Activated CD4-positive, CD25-positive, alpha-beta regulatory T cell treated with anti-CD3 and anti-CD28 coated beads, Interleukin-2, amount 50 U/mL, for 24 hours (primary cell): ENCODE measurements around the gene RORB.

Experiments used
- ATAC-seq, 2 donors: fragments of 150-1000 bp; cut with Tn5 transposase; one replicate each; pipeline ENCODE4 v1.10.0; 2021; ENCODE audit warnings: mild to moderate bottlenecking in 1 of 2, moderate library complexity in 1 of 2

The RORB gene

DNA sequence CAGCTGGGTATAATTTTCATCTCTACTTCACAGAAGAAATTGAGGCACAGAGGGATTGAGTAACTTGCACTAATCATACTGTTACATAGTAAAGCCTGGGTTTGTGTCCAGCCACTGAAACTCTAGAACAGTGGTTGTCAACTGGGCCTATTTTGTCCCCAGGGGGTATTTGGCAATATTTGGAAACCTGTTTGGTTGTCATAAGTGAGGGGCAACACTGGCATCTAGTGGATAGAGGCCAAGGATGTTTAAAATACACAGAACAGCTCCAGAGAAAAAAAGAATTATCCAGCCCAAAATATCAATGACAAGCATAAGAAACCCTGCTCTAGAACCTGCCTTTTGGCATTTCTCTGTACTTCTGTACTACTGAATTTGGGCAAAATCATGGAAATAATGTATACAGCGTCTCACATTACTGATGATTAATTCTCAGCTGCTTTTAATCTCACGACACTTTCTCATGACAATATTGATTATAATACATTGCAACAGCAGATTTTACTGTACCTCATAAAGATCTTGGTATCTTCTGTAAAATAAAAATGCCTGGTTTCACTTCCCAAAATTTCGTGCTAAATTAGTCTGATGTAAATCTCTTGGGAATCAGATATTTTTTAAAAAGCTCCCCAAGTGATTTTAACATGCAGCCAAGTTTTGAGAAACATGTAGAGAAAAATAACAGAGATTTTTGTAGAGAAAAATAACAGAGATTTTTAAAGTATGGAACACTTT, 112.7 kb downstream of the RORB start:
- ATAC-seq: no peak

DNA sequence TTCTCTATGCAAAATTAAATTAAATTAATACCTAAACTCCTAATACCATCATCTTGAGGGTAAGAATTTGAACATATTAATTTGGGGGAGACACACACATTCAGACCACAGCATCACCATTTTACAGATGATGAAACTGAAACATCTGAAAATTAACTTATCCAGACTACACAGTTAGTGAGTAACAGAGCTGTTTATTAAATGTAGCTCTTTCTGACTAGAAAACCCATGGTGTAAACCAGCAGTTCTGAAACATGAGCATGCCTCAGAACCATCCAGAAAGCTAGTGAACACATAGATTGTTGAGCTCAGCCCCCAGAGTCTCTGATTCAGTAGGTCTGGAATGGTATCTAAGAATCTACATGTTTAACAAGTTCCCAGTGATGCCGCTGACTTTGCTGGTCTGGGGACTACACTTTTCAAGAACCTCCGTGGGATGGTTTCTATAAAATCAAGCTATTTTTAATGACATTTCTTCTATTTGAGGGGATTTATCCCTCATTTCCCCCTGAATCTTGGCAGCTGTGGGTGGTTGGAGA, 113.5 kb downstream of the RORB start:
- ATAC-seq: no peak

DNA sequence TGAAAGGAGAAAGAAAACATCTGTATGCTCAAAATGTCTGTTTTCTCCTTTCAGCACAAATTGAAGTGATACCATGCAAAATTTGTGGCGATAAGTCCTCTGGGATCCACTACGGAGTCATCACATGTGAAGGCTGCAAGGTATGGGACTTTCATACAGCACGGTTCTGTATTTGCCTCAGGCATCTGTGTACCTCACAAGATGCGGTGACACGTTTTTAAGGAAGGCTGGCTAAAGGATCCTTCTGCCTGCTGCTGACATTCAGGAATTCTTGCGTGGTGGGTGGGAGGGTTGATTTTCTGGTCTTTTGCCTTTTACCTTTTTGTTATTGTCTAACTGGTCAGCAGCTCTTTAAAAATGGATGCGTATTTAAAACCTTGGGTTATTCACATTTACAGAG, 133.1 kb downstream of the RORB start:
- no peak for ATAC-seq

DNA sequence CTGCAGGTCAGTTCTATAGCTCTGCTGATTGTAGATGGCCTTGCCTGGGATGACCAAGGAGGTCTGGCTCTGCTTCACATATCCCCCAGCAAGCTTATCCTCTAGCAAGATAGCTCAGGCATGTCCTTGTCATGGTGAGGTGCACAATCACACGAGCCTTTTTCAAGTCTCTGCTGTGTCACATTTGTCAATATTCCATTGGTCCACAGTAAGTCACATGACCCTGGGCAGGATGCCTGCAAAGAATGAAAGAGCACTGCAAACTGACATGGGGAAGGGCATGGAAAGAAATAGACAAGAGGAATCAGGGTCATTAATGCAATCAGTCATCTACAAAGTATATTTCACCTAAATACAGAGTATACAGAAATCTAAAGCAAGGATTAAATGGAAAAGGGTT, 142.0 kb downstream of the RORB start:
- no peak for ATAC-seq

DNA sequence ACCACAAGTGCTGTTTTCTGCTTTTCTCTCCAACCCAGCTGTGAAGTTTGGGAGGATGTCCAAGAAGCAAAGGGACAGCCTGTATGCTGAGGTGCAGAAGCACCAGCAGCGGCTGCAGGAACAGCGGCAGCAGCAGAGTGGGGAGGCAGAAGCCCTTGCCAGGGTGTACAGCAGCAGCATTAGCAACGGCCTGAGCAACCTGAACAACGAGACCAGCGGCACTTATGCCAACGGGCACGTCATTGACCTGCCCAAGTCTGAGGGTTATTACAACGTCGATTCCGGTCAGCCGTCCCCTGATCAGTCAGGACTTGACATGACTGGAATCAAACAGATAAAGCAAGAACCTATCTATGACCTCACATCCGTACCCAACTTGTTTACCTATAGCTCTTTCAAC, 145.2 kb downstream of the RORB start:
- ATAC-seq: no peak

DNA sequence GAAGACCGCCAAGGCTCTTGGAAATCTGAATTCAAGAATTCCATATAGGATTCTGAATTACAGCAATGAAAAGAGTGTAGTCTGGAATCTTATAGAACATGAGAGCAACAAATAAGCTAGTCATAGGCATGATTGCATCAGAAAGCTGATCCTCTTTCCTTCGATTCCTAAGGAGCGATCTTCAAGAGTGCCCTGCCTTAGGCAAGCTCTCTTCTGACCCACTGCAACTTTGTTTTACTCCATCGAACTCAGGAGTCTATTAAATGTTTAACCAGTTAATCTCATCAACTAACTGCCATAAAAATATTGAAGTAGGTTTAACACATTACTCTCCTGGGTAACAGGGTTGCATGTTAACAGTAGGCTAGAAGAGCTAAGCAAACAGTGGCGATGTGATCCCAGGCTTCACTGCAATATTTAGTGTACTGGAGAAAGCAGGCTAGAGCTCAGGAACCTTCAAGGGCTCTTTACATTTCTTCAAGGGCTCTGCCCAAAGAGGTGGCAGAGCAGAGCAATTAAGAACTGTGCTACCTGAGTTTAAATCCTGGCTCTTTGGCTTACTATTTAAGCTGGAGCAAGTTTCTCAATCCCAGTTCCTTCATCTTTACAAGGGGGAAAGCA, 146.3 kb downstream of the RORB start:
- no peak for ATAC-seq

DNA sequence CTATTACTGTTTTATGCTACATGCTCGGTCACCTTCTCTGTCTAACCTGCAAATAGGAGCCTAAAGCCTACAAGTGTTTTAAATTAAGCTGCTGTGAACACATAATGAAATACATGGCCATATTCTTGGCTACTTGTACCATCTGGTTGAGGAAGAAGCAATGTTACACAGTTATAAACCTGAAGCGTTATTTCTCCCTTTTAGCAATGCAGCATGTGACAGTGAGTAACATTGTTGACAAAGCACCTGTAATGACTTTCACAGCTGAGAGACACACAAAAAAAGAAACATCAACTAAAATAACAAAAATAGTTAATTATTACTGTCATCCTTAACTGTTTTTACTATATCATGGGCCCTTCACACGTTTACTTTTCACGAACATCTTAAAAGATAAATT, 146.9 kb downstream of the RORB start:
- no peak for ATAC-seq

DNA sequence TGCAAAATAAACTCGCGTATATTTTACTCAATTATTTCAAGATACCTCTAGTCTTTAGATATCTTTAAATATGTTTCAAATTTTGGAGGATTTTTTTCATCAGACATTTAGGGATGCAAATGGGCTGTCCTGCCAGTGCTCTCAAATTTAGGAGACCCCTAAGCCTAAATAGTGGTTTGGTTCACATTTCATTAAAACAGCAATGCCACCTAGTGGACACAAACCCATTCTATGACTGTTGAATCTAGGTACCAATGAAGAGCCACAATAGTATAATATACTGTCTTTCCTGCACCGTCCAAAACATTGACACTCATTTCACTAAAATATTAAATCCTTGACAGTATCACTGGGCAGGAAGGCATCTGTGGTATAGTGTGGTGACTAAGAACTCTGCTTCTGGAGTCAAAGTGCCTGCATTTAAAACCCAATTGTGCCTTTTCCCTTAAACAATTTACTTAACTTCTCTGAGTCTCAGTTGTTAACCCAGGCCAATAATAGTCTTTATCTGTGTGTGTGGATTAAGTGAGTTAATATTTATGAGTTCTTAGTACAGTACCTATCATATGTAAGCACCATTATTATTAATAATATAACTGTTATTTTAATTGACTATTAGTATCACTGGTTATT, 148.0 kb downstream of the RORB start:
- ATAC-seq: no peak

DNA sequence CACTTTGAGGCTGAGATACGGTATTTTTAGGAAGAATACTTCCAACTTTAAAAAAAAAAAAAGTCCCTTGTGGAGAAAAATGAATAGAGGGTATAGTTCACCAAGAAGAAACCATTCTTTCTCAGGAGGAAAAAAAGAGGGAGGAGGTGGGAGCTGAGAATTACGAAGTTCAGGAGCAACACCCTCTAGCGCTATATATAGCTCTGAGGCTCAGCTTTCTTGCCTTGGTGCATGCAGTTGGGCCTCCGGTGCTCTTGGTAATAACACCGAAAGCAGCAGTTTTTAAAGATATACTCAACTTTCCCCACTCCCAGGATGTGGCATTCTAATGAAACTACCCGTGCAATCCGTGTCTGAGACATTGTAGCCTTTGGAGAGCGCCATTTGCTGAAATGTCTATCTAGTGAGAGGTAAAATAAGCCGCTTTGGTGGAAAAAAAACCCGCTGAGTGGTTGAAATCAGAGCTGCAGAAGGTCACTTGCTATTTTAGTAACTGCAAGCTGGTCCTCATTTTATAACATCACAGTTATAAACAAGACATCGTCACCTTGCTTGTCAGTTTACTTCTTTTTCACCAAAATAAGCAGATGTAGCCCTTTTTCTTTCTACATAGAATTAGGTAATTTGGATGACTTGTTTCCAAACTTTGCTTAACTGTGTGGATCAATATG, 156.4 kb downstream of the RORB start:
- ATAC-seq: no peak

DNA sequence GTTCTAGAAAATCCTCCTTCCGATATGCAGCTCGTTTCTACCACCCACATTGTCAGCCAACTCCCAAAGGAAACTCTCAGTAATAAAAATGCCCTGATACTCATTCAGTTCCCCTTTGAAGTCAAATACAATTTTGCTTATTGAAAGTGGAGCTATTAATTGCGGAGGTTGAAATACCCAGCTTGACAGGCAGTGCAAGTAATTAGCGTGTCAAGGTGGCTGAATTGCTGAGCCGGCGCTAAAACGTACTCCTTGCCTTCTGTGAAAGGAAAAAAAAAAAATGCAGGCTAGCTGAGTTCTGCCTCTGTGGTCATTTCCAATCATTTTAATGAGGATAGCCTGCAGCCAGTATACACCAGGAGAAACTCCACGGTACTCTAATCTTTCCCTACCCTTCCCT, 165.5 kb downstream of the RORB start:
- ATAC-seq: no peak

DNA sequence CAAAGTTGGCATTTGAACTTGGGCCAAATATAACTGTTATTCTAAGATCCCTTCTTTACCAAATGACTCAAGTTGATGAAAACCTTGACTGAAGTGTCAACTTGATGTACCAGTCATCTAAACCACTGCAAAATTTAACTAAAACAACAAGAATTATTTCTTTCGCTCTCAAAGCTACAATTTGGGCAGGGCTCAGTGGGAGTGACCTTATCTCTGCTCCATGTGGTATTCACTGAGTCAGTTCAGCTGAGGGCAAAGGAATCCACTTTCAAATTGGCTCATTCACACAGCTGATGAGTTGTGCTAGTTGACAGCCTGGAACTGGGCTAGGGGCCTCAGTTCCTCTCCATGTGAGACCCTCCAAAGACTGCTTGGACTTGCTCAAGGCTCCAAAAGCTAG, 166.3 kb downstream of the RORB start:
- ATAC-seq: no peak

DNA sequence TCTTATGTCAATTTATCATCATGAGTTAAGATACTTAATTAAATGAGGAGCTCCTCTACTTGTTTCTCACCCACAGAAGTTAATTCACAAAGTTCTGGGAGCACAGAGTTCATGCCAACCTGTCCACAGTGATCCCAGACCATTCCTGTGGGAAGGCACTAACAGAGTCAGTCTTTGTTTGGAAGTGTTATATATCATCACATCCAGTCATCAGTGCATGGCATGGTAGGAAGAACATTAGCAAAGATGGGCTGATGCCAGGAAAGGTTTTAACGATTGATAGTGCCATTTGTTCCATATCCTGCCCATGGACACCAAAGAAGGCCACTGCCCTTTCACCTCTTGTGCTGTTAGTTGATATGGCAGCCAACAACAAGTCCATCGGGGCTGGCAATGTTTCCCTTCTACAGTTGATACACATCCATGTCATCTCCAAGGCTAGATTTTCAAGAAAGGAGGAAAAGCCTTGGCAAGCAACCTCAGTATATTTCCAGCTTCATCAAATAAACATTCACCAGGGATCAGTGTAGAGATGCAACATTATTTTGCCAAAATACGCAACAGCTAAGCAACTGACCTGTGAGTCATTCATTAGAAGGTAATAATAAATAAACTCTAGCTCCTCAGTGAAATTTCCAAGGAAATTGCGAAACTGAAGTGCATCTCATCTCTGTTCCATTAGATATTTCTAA, 169.6 kb downstream of the RORB start:
- ATAC-seq: no peak

DNA sequence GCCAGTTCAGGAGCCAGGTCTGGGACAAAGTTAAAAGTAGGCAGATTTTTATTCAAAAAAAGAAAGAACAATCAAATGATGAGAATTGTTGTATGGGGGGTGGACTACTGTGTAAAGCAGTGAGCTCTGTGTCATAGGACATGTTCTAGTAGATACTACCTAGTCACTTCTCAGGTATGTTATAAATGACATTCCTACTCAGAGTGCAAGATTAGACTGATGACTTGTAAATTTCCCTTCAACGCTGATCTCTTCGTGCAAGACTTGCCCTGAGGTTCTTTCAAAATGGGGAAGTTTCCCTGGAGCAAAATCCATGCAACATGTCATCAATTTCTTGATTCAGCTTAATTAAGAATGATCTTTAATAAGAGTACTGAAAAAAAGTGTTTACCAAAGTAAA, 175.1 kb downstream of the RORB start:
- no peak for ATAC-seq

DNA sequence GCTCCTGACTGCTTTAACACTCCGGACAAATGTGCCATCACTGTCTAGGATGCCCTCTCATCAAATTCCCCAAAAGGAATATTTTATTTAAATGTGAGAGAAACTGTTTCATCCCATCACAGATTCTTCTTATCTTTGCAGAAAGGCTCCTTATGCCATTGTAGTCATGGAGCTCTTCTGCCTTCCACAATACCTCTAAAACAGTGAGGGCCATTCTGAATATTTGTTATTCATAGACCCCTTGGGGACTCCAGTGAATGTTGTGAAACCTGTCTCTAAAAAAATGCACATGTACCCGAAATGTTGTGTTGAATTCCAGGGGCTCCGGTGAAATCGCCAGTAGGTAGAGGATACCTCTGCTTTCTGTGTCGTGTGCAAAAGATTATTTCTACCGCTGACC, 176.9 kb downstream of the RORB start:
- no peak for ATAC-seq

DNA sequence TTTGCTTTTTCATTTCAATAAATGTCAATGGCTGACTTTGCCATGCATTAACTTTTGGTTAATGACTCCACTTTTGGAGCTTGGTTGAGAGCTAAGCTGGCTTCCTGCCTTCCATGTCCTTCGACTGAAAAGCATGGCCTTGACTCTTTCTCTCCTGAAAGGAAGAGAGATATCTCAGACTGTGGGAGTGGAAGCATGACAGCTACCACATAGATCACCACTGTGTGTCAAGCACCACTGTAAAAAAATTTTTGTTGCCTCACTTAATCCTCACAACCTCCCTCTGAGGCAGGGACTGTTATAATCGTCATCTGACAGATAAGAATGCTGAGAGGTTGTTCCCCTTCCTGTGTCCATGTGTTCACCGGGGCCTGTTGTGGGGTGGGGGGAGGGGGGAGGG, 184.8 kb downstream of the RORB start:
- no peak for ATAC-seq

DNA sequence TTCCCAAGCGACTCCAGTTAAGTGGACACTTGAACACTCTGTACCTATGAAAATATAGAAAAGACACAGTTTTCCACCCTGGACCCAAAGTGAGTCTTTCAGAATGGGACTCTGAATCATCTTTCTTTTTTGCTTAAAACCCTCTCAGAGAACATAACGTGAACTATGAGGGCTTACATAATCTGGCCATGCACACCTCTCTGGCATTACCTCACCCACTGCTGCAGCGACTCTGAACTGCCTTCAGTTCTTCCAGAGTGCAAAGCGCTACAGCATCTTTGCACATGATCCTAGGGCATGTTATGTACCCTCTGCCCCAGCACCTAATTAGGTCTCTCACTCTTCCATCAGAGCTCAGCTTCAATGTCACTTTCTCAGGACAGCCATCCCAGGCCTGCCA, 186.2 kb downstream of the RORB start:
- no peak for ATAC-seq

DNA sequence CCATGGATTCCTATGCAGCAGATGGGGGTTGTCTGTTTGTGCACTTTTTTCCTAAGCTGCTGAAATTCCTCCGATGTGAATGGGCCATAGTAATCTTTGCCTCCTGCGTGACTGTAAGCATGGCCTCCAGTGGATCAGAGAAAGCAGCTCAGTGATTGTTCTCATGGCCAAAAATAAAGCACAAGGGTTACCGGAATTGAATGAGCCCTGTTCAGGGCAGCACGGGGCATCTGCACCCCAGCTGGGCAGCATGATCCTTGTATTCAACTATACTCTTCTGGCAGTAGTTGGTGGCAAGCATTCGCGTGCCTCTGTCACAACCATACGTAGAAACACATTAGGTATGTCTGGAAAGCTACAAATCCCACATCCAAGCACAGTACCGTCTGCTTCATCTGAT, 193.9 kb downstream of the RORB start:
- no peak for ATAC-seq

DNA sequence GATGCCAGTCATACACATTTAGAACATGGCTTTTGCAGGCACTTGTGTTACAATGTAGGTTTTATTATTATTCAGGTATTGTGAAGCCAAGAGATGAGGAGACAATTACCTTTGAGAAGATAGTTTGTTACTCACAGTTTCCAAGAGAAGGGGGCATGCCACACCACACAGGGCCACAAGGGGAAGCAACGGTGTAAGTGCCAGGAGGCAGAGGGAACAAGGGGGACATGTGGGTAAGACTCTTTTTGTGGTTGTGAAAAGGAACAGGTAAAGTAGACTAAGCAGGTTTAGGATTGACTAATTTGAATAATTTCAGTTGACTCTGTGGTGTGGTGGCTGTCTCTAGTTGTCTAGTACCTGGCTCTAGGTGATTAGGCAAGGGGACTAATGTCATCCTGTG, 199.4 kb downstream of the RORB start:
- no peak for ATAC-seq

DNA sequence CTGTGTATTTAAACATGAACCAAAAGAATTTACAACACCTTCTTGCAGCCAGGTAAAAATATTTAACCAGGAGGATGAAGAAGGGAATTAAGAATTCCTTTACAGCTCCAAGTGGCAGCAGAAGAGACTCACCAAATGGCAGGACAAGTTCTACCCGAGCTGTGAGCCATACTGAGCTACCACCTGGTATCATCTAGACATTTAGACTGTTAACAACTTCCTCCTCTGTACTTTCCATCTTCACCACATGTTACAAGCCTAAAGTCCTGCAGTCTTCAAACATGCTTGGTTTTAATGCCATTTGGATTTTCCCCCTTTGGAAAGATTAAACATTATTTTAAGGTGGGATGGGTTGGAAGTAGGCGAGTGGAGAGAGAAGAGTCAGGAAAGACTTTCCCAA, 200.4 kb downstream of the RORB start:
- no peak for ATAC-seq

DNA sequence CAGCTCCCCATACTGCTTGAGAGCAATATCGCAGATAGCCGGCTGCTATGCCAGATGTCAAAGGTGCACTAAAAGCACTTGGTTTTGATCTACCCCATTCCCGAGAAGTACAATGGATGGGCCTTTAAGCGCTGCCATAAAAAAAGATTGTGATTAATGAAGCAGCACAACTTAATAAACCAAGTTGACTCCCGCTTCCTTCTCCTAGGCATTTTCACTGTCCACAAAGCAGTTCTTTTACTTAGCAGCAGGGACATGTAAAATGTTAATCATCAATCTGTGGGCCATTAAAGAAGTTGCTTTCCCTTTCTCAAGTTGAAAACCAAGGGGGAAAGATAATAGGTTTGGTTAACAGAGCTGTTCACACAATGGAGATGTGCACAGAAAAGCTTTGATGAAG, 214.2 kb downstream of the RORB start:
- no peak for ATAC-seq

DNA sequence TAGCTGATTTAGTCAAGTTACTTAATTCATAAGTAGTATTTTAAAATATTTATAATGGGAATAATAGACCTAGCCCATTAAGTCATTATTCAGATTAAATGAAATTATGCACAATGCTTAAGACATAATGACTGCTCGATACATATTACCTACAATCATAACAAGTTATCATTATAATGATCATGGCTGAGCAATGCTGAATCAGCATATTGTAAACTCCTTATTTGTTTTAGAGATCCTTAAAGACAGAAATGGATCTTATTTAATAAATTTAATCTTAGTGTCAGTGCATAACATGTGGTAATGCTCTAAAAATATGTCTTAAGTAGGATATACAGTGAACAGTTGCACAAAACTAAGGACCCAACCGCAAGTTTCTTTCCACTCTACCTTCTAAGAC, 221.6 kb downstream of the RORB start:
- ATAC-seq: no peak

DNA sequence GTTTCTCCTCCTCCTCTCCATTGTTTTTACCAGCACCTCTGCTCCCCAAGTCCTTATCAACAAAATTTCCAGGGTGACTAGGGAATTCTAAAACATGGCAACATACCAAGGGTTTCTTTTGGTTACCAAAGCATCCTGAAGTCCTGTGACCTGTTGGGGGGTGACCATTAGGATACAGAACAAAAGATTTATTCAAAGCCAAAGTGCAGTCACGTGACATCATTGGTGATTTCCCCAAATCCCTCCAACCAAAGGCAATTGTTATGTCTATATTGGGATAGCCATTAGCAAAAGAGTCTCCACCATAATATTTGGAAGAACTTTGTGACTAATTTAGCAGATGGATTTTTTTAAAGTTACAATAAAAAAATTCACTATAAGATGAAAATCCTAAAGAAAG, 222.2 kb downstream of the RORB start:
- ATAC-seq: no peak
